ENCODE results near the gene TRABD. TPM values are rescaled to one million over a fixed set of nuclear protein-coding genes. Genes with fewer than 3 reads are reported as not detected.
A peak's percentile ranks its signal among the peaks of the same experiment; 100 is the strongest.

Gene TRABD
- total RNA-seq, 4 donors from 2014 or later, result 22.4 to 71.4 (median 27.1) TPM

DNA sequence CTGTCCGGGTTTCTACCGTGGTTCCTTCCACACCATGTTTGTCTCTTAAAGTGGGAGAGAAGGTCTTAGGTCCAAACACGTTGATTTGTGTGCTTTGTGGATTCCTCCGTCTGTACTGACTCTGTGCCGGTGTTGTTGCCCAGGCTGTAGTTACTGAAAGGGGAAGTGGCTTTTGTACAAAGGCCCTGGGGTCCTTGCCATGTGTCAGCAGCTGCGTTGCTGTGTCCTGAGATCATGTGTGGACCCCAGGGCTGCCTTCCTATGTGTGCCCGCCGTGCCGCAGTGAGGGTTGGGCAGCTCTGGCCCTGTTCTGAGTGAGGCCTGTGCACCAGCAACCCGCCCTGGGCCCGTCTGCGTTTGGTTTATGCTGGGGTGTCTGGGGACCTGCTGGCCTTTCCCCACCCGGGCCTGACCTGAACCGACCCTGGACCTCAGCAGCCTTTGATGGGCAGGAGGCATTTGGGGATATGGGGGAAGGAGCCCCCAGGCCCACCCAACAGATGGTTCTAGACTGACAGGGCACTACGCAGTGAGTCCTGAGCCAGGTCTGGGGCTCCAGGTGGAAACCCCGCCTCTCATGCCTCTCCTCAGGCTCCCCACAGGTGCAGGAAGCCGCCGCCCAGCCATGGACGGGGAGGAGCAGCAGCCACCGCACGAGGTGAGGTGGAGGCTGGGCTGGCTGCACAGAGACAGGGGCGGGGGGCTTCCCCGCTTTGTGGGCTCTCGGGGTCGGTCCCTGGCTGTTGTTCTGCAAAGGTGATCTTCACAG is 6.9 kb downstream of the TRABD start:
- DNase-seq (ENCODE audit: low spot score in 2 of 2), result no peak
- Histone ChIP-seq H3K4me3 (no peak overlapping the region), H3K27ac (peak overlapping the region in 2 of 4 donors; percentile 63 to 93), H3K4me1 (peaks cover 0 to 45% (median 31%) of the 10 kb centered on the region in 4 donors), H3K36me3 (peaks cover 0 to 47% (median 7%) of the 10 kb centered on the region in 3 donors), H3K9me3 (no peaks in the 10 kb centered on the region), H3K27me3 (no peaks in the 10 kb centered on the region)
- TF ChIP-seq POLR2A (IDR thresholded peaks at IDR 0.05) (no peak), EP300 (IDR thresholded peaks at IDR 0.05) (no peak)
- TF ChIP-seq, protein P1, sequence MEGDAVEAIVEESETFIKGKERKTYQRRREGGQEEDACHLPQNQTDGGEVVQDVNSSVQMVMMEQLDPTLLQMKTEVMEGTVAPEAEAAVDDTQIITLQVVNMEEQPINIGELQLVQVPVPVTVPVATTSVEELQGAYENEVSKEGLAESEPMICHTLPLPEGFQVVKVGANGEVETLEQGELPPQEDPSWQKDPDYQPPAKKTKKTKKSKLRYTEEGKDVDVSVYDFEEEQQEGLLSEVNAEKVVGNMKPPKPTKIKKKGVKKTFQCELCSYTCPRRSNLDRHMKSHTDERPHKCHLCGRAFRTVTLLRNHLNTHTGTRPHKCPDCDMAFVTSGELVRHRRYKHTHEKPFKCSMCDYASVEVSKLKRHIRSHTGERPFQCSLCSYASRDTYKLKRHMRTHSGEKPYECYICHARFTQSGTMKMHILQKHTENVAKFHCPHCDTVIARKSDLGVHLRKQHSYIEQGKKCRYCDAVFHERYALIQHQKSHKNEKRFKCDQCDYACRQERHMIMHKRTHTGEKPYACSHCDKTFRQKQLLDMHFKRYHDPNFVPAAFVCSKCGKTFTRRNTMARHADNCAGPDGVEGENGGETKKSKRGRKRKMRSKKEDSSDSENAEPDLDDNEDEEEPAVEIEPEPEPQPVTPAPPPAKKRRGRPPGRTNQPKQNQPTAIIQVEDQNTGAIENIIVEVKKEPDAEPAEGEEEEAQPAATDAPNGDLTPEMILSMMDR (IDR thresholded peaks at IDR 0.05), result no peak
- WGBS, 2 donors, result 74 to 82% methylated on average over 22 to 25 of the region's 25 CpGs

DNA sequence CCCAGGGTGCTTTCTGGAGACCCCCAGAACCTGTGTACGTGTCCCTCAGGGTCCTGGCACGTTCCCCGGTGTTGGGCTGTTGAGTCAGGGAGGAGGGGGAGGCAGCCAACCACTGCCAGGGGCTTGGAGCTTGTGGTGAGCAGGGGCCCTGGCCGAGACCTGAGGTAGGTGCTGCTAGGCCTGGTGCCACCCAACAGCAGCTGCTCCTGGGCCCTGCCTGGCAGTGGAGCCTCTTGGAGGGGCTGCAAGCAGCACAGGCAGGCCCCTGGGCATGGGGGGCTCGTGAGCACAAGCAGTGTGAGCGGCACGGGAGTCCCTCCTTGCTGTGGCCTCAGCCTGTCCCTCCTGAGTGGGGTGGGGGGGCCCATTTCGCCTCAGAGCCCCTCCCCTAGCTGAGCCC is 7.9 kb downstream of the TRABD start:
- WGBS, 2 donors, result 74 to 80% methylated on average over 2 to 3 of the region's 8 CpGs
- Histone ChIP-seq H3K9me3 (no peaks in the 10 kb centered on the region), H3K27ac (no peak overlapping the region), H3K36me3 (peaks cover 0 to 57% (median 7%) of the 10 kb centered on the region in 3 donors), H3K4me3 (no peak overlapping the region), H3K4me1 (peaks cover 0 to 45% (median 29%) of the 10 kb centered on the region in 4 donors), H3K27me3 (no peaks in the 10 kb centered on the region)
- no peak for DNase-seq (ENCODE audit: low spot score in 2 of 2)
- TF ChIP-seq POLR2A (IDR thresholded peaks at IDR 0.05), result no peak
- TF ChIP-seq, protein P1 (IDR thresholded peaks at IDR 0.05), result no peak
- no peak for TF ChIP-seq EP300 (IDR thresholded peaks at IDR 0.05)

DNA sequence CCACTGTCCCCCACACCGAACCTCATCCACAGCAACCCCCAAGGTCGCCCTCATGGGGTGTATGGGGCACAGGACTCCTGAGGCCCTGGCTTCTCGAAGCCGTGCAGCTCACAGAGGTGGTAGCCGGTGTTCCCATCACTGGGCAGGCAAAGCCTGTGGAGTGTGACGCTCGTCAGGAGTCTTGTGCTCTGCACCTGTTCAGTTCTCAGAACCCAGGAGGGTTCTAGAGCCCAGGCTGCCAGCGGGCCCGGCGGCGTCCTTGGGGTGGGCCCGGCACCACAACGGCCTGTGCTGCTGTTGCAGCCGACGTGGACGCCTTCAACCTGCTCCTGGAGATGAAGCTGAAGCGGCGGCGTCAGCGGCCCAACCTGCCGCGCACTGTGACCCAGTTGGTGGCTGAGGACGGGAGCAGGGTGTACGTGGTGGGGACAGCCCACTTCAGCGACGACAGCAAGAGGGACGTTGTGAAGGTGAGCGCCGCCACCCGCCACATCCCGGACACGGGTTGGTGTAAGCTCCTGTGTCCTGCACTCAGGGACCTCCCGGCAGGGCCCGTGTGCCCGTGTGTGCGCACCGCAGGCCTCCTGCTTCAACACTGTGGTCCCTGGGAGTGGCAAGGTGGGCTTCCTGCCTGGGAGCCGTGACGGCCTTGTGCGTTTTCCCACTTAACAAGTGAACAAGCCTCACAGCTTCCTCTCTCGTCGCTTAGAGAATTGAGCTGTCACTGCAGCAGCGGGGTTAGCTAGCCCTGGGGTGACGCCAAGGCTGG is 8.5 kb downstream of the TRABD start:
- Histone ChIP-seq H3K4me1 (peaks cover 0 to 41% (median 26%) of the 10 kb centered on the region in 4 donors), H3K27me3 (no peaks in the 10 kb centered on the region), H3K4me3 (no peak overlapping the region), H3K27ac (no peak overlapping the region), H3K36me3 (peaks cover 0 to 63% (median 7%) of the 10 kb centered on the region in 3 donors), H3K9me3 (no peaks in the 10 kb centered on the region)
- TF ChIP-seq, protein P1 (IDR thresholded peaks at IDR 0.05), result no peak
- TF ChIP-seq EP300 (IDR thresholded peaks at IDR 0.05), result no peak
- no peak for TF ChIP-seq POLR2A (IDR thresholded peaks at IDR 0.05)
- WGBS, 2 donors, result 88 to 89% methylated on average over 26 to 37 of the region's 44 CpGs
- no peak for DNase-seq (ENCODE audit: low spot score in 2 of 2)

GRCh38 chr22:50196256-50196655 is 10.5 kb downstream of the TRABD start:
- Histone ChIP-seq H3K27ac (no peak overlapping the region), H3K27me3 (no peaks in the 10 kb centered on the region), H3K4me1 (peaks cover 0 to 29% (median 17%) of the 10 kb centered on the region in 4 donors), H3K4me3 (no peak overlapping the region), H3K36me3 (peaks cover 0 to 65% (median 7%) of the 10 kb centered on the region in 3 donors), H3K9me3 (no peaks in the 10 kb centered on the region)
- TF ChIP-seq EP300 (IDR thresholded peaks at IDR 0.05), result no peak
- TF ChIP-seq, protein P1 (IDR thresholded peaks at IDR 0.05), result no peak
- no peak for TF ChIP-seq POLR2A (IDR thresholded peaks at IDR 0.05)
- 87 to 90% methylated on average over 8 to 18 of the region's 18 CpGs for WGBS, 2 donors
- no peak for DNase-seq (ENCODE audit: low spot score in 2 of 2)
